ENCODE measurements around the gene TMEFF1.
"Not testable (repeated sequence)": the region's sequence is repeated elsewhere in the genome, so short reads cannot be mapped to it uniquely, and the experiment has no call there.

TMEFF1 gene

GRCh38 chr9:100498592-100498991, 25.6 kb downstream of the TMEFF1 start:
- no peak for DNase-seq

- DNase-seq: no peak
These were observed 26.5 kb downstream of the TMEFF1 start for GRCh38 chr9:100499460-100499859.

GRCh38 chr9:100499866-100500265, 26.9 kb downstream of the TMEFF1 start:
- no peak for DNase-seq

- peak; percentile 67 for DNase-seq
These were observed 32.7 kb downstream of the TMEFF1 start for GRCh38 chr9:100505564-100506159.

GRCh38 chr9:100507350-100507749, 34.4 kb downstream of the TMEFF1 start:
- not testable (repeated sequence) for DNase-seq

GRCh38 chr9:100511205-100511604, 38.3 kb downstream of the TMEFF1 start:
- DNase-seq: no peak

GRCh38 chr9:100515578-100516494, 42.9 kb downstream of the TMEFF1 start:
- DNase-seq: no peak

- no peak for DNase-seq
These were observed 48.3 kb downstream of the TMEFF1 start for GRCh38 chr9:100521282-100521681.

GRCh38 chr9:100525563-100525962, 52.6 kb downstream of the TMEFF1 start:
- no peak for DNase-seq

- not testable (repeated sequence) for DNase-seq
These were observed 54.3 kb downstream of the TMEFF1 start for GRCh38 chr9:100527180-100527794.

GRCh38 chr9:100534401-100534800, 61.5 kb downstream of the TMEFF1 start:
- DNase-seq: no peak

GRCh38 chr9:100540327-100540726, 67.4 kb downstream of the TMEFF1 start:
- no peak for DNase-seq

- DNase-seq: no peak
These were observed 76.1 kb downstream of the TMEFF1 start for GRCh38 chr9:100549048-100549447.

- no peak for DNase-seq
These were observed 82.0 kb downstream of the TMEFF1 start for GRCh38 chr9:100554935-100555401.

GRCh38 chr9:100555471-100555870, 82.5 kb downstream of the TMEFF1 start:
- no peak for DNase-seq

- DNase-seq: no peak
These were observed 84.1 kb downstream of the TMEFF1 start for GRCh38 chr9:100557053-100557452.

- DNase-seq: no peak
These were observed 88.3 kb downstream of the TMEFF1 start for GRCh38 chr9:100561256-100561655.

GRCh38 chr9:100567856-100568255, 94.9 kb downstream of the TMEFF1 start:
- no peak for DNase-seq

GRCh38 chr9:100573655-100574260, 100.8 kb downstream of the TMEFF1 start:
- no peak for DNase-seq

GRCh38 chr9:100575006-100575405, 102.1 kb downstream of the TMEFF1 start:
- no peak for DNase-seq

- DNase-seq: no peak
These were observed 102.9 kb downstream of the TMEFF1 start for GRCh38 chr9:100575765-100576386.

- DNase-seq: no peak
These were observed 105.0 kb downstream of the TMEFF1 start, which contains the start of gene CAVIN4 for GRCh38 chr9:100577776-100578448. Gene CAVIN4, plus strand, starts transcription at chr9:100578079. Its CDS starts 65 bp downstream, at chr9:100578144.
